ENCODE data around the gene IL5RA. TPM values are rescaled to one million over a fixed set of nuclear protein-coding genes. Genes with fewer than 3 reads are reported as not detected.

IL5RA gene
- total RNA-seq, 1 experiment from 2014 or later: not detected

GRCh38 chr3:3085782-3086181, 24.4 kb downstream of the IL5RA start:
- H3K4me1 ChIP-seq (ENCODE audit: insufficient read depth, low read length, poor library complexity, severe bottlenecking): no peaks in the 10 kb centered on the region
- BruUV-seq (replicated peaks): no TSS peak
- no peaks in the 10 kb centered on the region for H3K36me3 ChIP-seq (ENCODE audit: insufficient read depth, low read length, poor library complexity, severe bottlenecking)
- H3K27me3 ChIP-seq (replicated peaks; ENCODE audit: insufficient read depth, low read depth, low read length, poor library complexity): no peaks in the 10 kb centered on the region
- DNase-seq (ENCODE audit: low spot score): no peak
- H3K9me3 ChIP-seq (ENCODE audit: low read depth, low read length, poor library complexity, severe bottlenecking): no peaks in the 10 kb centered on the region
- no peak overlapping the region for H3K27ac ChIP-seq (ENCODE audit: low read depth, low read length, poor library complexity, severe bottlenecking)
- intact Hi-C loops (cut with micrococcal nuclease; ENCODE audit: unreplicated experiment): no loop called here
- H3K4me3 ChIP-seq (ENCODE audit: low read depth, low read length, poor library complexity, severe bottlenecking): no peak overlapping the region
- POLR2A ChIA-PET (ENCODE audit: low non-redundant PET): no interaction called here
- CTCF ChIA-PET: no interaction called here
- no peak for TF ChIP-seq CTCF (conservative IDR thresholded peaks at IDR 0.05; ENCODE audit: low read depth, low read length)
- no peak for TF ChIP-seq EZH2 (IDR thresholded peaks at IDR 0.05; ENCODE audit: borderline replicate concordance, low read depth, low read length, poor library complexity, severe bottlenecking)

GRCh38 chr3:3084890-3085289, 25.3 kb downstream of the IL5RA start:
- ChIA-PET CTCF (no interaction called here), POLR2A (ENCODE audit: low non-redundant PET) (no interaction called here)
- Histone ChIP-seq H3K4me1 (ENCODE audit: insufficient read depth, low read length, poor library complexity, severe bottlenecking) (no peaks in the 10 kb centered on the region), H3K27me3 (replicated peaks; ENCODE audit: insufficient read depth, low read depth, low read length, poor library complexity) (no peaks in the 10 kb centered on the region), H3K36me3 (ENCODE audit: insufficient read depth, low read length, poor library complexity, severe bottlenecking) (no peaks in the 10 kb centered on the region), H3K4me3 (ENCODE audit: low read depth, low read length, poor library complexity, severe bottlenecking) (no peak overlapping the region), H3K9me3 (ENCODE audit: low read depth, low read length, poor library complexity, severe bottlenecking) (no peaks in the 10 kb centered on the region), H3K27ac (ENCODE audit: low read depth, low read length, poor library complexity, severe bottlenecking) (no peak overlapping the region)
- TF ChIP-seq CTCF (conservative IDR thresholded peaks at IDR 0.05; ENCODE audit: low read depth, low read length) (no peak), EZH2 (IDR thresholded peaks at IDR 0.05; ENCODE audit: borderline replicate concordance, low read depth, low read length, poor library complexity, severe bottlenecking) (no peak)
- DNase-seq (ENCODE audit: low spot score): no peak
- BruUV-seq (replicated peaks): no TSS peak
- intact Hi-C loops (cut with micrococcal nuclease; ENCODE audit: unreplicated experiment): no loop called here

GRCh38 chr3:3082234-3082924, 27.8 kb downstream of the IL5RA start:
- intact Hi-C loops (cut with micrococcal nuclease; ENCODE audit: unreplicated experiment): no loop called here
- Histone ChIP-seq H3K4me1 (ENCODE audit: insufficient read depth, low read length, poor library complexity, severe bottlenecking) (no peaks in the 10 kb centered on the region), H3K27ac (ENCODE audit: low read depth, low read length, poor library complexity, severe bottlenecking) (no peak overlapping the region), H3K36me3 (ENCODE audit: insufficient read depth, low read length, poor library complexity, severe bottlenecking) (no peaks in the 10 kb centered on the region), H3K4me3 (ENCODE audit: low read depth, low read length, poor library complexity, severe bottlenecking) (no peak overlapping the region), H3K27me3 (replicated peaks; ENCODE audit: insufficient read depth, low read depth, low read length, poor library complexity) (no peaks in the 10 kb centered on the region), H3K9me3 (ENCODE audit: low read depth, low read length, poor library complexity, severe bottlenecking) (no peaks in the 10 kb centered on the region)
- CTCF ChIA-PET: no interaction called here
- no TSS peak for BruUV-seq (replicated peaks)
- POLR2A ChIA-PET (ENCODE audit: low non-redundant PET): no interaction called here
- TF ChIP-seq CTCF (conservative IDR thresholded peaks at IDR 0.05; ENCODE audit: low read depth, low read length) (no peak), EZH2 (IDR thresholded peaks at IDR 0.05; ENCODE audit: borderline replicate concordance, low read depth, low read length, poor library complexity, severe bottlenecking) (no peak)
- no peak for DNase-seq (ENCODE audit: low spot score)
